Stimulated activated CD4-positive, alpha-beta T cell treated with anti-CD3 and anti-CD28 coated beads, TNF-alpha, amount 100 ng/mL, for 4 hours (primary cell): ENCODE data around the gene ZNF611.
A peak's percentile ranks its signal among the peaks of the same experiment; 100 is the strongest.
"Not testable (repeated sequence)": the region's sequence is repeated elsewhere in the genome, so short reads cannot be mapped to it uniquely, and the experiment has no call there.

Source experiments
- DNase-seq, 3 experiments: peaks; one replicate each; pipeline ENCODE4 v3.0.0-alpha.2; 2020; ENCODE audit warnings: low read depth in 3 of 3

The ZNF611 gene

DNA sequence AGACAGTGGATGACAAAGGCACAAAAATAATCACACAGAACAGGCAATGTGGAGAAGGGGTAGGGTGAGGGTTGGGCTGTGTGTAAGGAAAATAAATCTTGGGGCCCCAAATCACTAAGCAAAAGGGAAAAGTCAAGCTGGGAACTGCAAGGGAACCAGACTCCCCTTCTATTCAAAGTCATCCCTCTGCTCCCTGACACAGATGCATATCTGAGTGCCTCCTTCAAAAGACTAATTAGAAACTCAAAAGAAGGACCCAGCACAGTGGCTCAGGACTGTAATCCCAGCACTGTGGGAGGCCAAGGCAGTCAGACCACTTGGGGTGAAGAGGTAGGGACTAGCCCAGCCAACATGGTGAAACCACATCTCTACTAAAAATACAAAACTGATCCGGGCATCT is 18.3 kb downstream of the ZNF611 start:
- DNase-seq = no peak

DNA sequence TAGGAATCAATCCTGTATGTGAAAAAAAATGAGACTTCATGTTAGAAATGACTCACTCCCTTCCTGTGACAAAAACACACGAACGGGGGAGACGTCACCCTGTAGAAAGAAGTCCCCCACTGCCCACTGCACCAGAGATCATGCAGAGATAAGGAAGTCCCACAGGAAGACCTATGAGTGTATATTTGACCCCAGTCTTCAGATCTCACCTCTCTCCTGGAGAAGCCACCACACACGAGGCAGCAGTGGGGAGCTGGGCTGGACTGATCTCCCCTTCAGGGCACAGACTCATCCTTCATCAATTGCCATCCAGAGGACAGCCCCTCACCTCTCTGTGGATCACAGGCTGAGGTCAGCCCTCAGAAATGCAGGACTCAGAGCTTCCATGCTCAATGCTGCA is 18.9 kb downstream of the ZNF611 start:
- DNase-seq = not testable (repeated sequence)

DNA sequence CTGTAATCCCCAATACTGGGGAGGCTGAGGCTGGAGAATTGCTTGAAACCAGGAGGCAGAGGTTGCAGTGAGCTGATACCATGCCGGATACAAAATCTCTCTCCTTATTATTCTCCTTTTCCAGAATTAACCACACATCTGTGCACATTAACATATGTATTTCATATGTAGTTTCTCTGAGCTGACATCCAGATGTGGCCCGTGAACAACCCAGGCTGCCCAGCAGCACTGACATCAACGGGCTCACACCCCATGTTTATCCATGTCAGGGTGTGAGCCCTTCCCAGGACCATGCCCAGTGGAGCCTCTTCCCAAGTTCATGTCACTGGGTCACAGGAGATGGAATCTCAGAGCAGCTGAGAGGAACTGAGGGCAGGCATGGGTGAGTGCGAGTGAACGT is 19.5 kb downstream of the ZNF611 start:
- not testable (repeated sequence) for DNase-seq

DNA sequence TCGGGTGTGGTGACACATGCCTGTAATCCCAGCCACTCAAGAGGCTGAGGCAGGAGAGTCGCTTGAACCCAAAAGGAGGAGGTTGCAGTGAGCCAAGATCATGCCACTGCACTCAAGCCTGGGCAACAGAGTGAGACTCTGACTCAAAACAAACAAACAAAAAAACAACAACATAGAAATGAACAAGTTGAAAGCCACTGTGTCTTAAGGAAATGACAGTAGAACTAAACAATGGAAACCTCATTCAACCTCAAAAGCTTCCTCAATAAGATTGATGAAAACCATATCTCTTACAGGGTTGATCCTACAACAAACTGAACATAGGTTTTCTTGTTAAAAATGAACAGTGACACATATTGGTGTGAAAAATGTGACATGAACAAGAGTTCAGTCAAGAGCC is 21.8 kb downstream of the ZNF611 start:
- DNase-seq = not testable (repeated sequence)

DNA sequence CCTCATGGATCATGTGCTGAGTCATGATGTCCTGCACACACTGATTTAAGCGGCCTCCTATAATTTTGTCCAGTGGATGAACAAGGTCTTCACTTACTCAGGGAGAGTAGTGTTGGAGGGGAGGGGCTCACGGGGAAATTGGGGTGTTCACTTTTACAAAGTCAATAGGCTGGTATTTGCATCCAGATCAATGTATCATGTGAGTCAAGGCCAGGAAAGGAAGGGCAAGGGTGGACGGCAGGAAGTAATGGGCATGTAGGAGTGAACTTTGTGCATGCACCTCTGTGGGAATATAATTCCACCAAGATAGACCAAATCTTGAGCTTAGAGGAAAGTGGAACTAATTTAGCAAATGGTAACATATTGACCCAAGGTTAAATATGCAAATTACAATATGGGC is 23.2 kb downstream of the ZNF611 start:
- not testable (repeated sequence) for DNase-seq

DNA sequence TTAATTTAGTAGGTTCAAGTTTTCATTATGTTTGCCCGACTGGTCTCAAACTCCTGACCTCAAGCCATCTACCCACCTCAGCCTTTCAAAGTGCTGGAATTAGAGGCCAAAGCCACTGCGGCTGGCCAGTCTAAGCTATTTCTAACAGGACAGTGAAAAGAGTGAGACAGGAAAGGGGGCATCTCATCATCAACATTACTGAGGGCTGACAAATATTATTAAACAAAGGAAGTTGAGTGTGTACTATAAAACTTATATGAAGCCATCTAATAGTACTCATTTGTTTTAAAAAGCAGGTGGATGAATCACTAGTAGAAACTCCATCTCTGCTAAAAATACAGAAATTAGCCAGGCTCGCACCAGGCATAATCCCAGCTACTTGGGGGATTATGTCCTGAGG is 24.3 kb downstream of the ZNF611 start:
- DNase-seq = no peak

DNA sequence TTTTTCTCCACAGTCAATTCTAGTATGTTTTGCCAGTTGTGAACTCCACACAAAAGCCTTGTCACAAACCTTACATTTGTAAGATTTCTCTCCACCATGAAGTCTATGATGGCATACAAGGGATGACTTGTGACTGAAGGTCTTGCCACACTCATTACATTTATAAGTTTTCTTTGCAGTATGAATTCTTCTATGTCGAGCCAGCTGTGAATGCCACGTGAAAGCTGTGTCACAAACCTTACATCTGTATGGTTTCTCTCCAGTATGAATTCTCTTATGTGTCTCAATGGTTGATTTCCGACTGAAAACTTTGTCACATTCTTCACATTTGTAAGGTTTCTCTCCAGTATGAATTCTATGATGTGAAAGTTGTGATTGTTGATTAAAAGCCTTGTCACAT is 29.2 kb downstream of the ZNF611 start:
- not testable (repeated sequence) for DNase-seq

DNA sequence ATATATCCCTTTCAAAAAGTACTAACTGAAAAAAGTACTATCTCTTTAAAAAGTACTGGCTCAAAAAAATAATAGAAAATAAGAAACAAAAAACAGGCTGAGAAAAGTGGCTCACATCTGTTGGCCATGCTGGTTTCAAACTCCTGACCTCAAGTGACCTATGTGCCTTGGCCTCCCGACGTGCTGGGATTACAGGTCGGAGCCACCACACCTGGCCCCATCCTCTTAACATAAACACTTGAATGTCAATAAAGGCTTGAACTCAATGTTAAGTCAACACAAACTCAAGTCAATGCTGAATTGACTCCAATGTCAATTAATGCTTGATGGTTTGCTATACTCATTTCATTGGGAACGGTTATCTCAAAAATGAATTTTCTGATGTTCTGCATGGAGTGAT is 30.9 kb downstream of the ZNF611 start:
- no peak for DNase-seq

DNA sequence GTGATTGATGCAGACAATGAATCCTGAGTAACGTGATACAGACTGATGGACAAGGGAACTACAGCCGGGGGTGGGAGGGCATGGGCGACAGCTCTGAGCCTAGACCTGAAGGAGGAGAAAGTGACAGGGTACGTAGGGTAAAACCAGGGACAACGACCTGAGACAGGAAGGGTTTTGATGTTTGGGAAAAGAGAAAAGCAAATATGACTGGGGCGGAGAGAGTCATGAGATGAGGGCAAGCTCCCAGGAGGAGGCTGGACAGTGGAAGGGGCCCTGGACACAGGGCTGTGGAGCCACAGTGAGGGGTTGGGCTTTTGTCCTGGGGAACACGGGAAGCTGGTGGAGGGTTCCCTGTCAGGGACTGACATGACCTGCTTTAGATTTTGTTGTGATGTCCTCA is 34.2 kb downstream of the ZNF611 start:
- no peak for DNase-seq

DNA sequence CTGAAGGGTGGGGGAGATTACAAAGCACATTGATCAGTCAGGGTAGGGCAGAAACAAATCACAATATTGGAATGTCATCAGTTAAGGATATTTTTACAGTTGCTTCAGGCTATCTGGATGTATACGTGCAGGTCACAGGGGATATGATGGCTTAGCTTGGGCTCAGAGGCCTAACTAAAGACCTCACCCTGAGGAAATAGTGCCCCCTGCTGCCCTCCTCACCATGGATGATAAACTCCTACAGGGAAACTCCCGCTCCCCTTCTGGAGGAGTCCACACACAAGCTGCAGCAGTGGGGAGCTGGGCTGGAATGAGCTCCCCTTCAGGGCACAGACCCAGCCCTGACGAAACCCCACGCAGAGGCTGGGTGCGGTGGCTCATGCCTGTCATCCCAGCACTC is 35.3 kb downstream of the ZNF611 start:
- DNase-seq = not testable (repeated sequence)

DNA sequence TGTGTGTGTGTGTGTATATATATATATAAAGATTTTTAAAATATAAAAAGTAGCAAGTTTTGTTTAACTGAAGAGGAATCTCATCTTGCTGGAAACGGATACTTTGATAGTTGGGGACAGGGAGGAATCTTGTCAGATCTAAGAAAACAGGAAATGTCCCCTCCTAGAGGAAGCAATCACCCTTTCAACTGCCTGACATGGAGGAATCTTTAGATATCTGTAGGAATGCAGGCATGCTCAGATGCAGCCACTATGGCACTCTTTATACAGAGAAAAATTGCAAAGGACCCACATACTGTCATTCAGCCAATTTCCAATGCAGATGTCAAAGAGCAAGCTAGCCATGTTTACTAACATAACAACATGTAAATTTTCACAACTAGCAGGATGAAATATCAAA is 38.8 kb downstream of the ZNF611 start:
- no peak for DNase-seq

DNA sequence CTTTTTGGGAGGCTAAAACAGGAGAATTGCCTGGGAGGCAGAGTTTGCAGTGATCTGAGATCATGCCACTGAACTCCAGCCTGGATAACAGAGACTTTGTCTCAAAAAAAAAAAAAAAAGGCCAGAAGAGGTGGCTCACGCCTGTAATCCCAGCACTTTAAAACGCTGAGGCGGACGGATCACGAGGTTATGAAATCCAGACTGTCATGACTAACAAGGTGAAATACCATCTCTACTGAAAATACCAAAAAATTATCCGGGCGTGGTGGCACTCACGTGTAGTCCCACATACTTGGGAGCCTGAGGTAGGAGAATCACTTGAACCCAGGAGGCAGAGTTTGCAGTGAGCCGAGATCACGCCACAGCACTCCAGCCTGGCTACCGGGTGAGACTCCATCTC is 39.9 kb downstream of the ZNF611 start:
- no peak for DNase-seq

DNA sequence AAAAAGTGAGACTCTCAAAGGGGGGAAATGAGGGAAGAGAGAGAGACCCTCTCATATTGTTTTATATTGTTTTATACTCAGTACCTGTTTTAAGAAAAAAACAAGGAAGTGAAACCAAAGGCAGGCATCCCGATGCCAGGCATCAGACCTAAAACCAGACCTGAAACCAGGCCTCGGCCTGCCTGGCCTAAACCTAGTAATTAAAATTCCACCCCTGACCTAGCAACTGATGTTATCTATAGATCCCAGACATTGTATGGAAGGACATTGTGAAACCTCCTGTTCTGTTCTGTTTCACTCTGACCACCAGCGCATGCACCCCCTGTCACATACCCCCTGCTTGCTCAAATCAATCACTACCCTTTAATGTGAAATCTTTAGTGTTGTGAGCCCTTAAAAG is 40.6 kb downstream of the ZNF611 start:
- DNase-seq = not testable (repeated sequence)

DNA sequence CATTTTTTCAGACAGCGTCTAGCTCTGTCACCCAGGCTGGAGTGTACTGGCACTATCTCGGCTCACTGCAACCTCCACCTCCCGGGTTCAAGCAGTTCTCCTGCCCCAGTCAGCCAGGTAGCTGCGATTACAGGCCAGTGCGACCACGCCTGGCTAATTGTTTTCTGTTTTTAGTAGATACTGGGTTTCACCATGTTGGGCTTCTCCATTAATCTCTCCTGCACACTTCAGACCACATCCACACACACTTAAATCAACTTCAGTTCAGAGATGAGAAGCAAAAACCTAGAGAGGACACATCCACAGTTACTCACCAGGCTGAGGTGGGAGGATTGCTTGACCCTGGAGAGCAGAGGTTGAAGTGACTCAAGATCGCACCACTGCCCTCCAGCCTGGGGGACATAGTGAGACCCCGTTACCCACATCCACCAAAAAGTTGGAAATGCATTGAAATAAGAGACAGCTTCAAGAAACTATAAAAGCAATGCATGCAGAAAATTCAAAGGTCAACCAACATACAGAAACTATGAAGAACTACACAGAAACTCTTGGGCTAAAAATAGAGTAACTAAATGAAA is 42.3 kb downstream of the ZNF611 start:
- no peak for DNase-seq

DNA sequence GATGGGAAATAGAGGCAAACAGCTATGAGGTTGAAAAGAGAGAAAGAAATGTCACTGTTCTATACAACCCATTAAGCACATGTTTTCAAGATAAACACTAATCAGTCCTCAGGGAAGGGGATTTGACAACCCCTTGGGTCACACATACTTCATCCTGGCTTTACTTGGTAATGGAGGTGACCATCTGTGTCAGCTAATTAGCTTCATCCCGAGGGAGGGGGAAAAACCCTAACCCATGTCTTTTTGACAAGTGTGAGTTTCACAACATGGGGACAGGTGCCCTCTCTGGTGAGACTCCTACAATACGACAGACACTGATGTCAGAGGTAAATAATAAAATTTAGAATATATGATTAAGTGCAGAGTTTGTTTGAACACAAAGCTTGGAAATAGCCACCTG is 43.1 kb downstream of the ZNF611 start:
- no peak for DNase-seq

DNA sequence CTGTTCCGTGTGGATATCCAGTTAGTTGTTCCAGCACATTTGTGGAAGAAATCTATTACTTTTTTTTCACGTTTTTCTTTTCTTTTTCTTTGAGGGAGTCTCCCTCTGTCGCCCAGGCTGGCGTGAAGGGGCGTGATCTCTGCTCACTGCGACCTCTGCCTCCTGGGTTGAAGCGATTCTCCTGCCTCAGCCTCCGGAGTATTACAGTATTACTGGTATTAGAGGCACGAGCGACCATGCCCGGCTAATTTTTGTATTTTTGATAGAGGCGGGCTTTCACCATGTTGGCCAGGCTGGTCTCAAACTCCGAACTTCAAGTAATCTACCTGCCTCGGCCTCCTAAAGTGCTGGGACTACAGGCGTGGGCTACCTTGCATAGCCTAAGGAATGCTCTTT is 43.6 kb downstream of the ZNF611 start:
- no peak for DNase-seq

DNA sequence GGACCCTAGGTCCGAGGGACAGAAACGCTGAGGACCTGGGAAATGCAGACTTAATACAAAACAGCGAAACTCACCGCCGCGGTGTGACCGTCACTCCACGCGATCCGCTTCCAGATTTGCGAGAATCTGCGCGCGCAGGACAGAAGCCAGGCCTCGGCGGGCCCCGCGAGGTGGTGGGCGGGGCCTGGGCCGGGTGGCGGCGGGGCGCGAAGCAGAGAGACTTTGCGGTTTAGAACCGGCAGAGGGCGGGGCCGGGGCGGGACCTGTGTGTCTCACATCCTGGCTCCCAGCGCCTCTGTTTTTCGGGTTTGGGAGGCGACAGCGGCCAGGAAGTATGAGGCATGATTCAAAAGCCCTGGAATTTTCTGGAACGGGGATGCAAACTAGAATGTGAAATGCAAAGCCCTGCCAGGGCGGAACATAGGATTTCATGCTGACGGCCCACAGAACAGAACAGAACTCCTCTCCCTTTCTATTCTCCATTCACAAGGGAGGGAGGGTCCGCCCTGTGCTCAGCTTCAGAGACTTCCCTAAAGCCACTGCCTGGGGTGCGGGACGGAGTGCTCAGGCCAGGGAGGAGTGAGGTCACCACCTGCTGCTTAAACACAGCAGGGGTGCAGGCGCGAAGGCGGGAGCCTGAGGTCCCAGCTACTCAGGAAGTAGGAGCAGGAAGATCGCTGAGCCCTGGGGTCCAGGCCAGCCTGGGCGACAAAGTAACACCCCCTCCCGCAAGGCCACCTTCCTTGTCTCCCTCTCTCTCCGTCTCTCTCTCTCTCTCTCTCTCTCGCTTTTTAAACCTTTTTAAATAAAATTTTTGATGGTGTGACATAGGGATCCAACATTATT is 44.3 kb downstream of the ZNF611 start:
- DNase-seq = peak; percentile 82 to 88 (median 83)

DNA sequence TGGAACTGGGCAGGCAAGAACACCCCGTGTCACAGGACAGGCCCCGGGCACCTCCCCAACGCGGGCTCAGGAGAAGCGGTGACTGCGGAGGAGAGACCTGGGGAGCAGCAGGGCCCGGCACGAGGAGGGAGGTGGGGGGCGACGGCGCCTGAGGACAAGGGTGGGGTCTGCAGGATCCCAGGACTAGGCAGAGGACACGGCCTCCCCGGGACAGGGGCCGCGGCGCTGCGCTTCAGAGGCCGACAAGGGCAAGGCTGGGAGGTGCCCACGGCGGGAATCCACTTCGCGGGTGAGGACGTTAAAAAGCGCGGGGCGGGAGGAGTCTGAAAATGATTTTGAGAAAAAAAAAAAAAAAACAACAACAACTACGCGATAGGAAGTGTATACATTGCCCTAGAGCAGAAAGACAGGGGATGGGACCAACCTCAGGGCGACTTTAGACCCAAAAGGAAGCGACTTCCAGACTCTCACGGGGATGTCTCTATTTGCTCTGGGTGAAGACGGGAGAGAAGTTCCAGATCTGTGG is 44.9 kb downstream of the ZNF611 start:
- peak; percentile 0 to 17 (median 5) for DNase-seq

DNA sequence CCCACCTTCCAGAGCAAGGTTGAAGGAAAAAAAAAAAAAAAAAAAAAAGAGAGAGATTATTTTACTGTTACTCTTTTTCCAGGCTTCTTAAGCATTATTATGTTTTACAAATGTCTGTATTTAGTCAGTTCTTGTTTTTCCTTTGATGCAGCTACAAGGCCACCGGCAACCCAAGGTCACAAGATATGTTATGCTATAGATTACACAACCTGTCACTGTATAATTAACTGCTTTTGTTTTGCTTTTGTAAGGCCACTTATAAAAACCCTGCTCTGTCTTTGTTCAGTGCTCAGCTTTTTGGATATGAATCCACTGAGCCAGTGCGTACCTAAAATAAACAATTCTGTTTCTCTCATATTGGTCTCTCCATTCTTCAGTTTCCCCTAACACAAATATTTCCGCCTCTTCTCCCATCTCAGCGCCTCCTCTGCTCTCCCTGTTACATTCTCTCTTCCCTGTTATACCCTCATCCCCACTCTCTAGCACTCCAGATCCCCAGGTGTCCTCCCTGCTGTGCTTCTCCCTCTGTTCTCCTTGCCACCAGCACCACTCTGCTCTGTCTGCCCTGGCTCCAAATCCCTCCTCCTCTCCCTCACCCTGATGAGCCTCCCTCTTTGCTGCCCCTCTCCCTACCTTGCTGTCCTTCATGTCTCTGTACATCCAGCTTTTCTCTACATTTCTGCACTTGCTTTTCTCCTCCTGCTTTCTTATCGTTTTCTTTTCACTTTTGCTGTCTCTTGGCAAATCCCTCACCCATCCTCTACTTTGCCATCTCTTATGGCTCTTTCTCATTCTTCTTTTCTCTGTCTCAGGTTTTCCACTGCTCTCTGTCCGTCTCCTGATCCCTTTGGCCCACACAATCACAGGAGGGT is 45.7 kb downstream of the ZNF611 start:
- not testable (repeated sequence) for DNase-seq

DNA sequence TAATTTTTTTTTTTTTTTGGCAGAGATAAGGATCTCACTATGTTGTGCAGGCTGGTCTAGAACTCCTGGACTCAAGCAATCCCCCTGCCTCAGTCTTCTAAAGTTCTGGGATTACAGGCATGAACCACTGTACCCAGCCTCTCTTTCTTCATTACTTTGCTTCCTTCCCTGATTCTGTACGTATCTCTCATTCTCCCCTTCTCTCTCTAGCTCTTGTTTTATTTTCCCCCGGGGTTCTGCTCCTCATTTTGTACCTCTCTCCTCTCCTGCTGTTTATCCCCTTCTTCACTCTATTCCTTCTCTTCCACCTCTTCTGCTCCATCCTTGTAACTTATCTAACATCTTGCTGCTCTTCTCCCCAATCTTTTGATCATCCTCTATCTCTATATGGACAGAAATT is 46.5 kb downstream of the ZNF611 start:
- DNase-seq = no peak

DNA sequence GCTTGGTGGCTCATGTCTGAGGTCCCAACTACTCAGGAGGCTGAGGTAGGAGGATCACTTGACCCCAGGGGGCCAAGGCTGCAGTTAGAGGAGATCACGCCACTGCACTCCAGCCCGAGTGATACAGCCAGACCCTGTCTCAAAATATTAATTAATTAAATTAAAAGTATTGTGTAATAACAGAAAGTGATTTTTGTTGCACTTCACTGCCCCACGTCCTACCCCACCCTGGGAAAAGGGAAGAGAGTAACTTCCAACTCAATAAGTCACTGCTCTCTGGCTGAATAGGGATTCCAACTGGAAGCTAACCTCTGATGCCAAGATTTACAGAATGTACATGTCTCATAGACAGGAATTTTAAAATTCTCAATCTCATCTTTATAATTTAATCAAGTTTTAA is 47.2 kb downstream of the ZNF611 start:
- no peak for DNase-seq

DNA sequence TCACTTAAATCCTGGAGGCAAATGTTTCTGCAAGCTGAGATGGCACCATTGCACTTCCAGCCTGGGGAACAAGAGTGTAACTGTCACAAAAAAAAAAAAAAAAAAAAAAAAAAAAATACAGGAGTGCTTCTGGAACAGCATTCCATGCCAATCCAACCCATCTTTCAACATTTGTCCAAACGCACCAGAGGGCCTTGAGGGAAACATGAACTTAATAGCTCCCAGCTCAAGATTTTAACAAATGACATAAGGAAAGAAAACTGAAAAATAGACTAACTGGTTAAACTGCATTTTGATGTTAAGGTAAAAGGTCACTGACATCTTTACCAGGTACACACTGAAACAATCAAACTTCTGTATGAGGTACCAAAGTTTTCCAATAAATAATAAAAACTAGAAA is 49.0 kb downstream of the ZNF611 start:
- DNase-seq = no peak
